HG03064 (cell line): ENCODE data around the gene ZSWIM5.
"Not testable (repeated sequence)": the region's sequence is repeated elsewhere in the genome, so short reads cannot be mapped to it uniquely, and the experiment has no call there.

ENCODE experiments used
- ATAC-seq: cut with Tn5 transposase; IDR thresholded peaks from one replicate; pipeline ENCODE4 v1.9.1; 2021; ENCODE audit warnings: low read depth; ENCODE audit not compliant: unreplicated experiment

ZSWIM5 gene

DNA sequence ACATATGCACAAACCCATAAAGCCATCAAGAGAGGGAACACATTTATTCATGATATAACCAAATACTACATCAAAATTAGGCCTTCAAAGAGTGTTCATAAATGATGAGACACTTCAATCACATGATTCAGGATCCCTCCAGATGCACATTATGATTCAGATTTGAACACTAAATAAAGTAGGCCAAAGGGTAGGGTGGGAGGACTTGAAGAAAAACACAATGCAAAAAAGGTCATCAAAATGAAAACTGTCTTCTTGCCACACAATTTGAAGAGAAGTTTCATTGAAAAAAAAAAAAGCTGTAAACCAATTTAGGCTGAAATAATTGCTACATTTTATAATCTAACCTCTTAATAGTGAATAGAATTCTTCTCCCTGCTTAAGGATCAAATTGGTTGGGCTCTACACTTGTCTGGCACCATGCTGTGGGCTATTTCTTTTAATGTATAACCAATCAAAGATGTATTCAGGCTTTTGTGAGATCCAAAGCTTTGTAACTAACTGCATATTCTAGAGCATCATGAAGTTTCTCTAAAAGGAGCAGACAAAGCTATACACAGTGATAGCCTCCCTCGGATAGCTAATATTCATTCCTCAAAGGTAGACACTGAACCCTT lies 58.1 kb downstream of the ZSWIM5 start:
- no peak for ATAC-seq

GRCh38 chr1:45146833-45147232 lies 59.6 kb downstream of the ZSWIM5 start:
- ATAC-seq = no peak

DNA sequence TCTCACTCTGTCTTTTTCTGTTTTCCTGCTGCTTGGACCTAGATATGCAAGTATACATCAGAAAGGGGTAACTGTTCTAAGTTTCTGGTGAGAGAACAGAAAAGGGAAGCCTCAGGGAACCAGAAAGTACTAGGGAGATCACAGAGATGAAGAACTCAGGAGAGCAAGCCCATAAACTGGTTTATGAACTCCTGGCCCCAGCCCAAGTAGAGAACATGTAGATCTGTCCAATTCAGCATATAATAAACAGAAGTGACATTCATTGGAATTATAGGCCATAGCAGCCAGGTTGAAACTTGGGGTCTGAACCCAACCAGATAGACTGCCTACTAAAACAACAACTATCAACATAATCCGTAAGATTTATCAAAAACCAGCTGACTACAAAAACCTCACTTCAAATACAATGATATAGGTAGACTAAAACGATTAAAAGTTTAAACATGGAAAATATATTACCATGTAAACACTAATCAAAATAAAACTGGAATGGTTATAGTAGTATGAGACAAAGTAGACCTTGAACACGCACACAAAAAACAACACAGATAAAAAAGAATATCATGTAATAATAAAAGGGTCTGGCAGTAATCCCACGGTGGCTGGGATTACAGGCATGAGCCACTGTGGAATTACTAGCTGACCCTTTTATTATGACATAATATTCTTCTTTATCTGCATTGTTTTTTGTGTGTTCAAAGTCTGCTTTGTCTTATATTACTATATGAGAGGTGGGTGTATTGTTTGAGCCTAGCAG lies 65.0 kb downstream of the ZSWIM5 start:
- ATAC-seq = no peak

- no peak for ATAC-seq
Observed at GRCh38 chr1:45136984-45137383, 69.4 kb downstream of the ZSWIM5 start.

DNA sequence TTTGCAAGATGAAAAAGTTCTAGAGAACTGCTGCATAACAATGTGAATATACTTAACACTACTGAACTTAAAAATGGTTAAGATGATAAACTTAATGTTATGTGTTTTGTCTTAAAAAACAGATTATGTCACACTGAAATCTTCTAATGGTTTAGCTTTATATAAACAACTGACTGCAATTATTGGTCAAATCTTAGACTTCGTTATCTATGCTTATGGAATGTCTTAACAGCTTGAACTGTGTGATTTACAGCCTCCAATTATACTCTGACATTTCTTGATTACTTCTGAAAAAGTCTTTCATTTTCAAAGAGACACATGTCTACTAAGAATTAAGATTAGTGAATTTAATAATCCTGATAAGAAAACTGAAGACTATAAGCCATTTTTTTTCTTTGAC lies 71.1 kb downstream of the ZSWIM5 start:
- ATAC-seq = no peak

DNA sequence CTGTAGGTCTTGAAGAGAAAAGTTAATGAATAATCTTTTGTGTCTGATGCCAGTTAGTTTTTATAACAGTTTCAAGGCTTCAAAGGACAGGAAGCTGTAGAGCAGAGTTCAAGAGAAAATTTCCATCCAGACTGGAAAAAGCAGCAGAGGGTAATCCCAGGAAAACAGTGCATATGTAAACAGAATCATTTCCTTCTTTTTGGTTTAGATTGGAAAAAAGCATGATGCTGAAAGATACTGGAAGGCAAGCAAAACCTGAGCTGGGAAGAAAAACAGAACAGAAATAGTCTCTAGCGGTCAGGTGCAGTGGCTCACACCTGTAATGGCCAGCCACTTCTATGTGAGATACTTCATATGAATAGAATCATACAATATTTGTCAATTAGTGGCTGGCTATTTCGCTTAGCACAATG lies 71.9 kb downstream of the ZSWIM5 start:
- ATAC-seq = no peak

DNA sequence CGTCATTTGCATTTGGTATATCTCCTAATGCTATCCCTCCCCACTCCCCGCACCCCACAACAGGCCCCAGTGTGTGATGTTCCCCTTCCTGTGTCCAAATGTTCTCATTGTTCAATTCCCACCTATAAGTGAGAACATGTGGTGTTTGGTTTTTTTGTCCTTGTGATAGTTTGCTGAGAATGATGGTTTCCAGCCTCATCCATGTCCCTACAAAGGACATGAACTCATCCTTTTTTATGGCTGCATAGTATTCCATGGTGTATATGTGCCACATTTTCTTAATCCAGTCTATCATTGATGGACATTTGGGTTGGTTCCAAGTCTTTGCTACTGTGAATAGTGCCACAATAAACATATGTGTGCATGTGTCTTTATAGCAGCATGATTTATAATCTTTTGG lies 73.7 kb downstream of the ZSWIM5 start:
- ATAC-seq = not testable (repeated sequence)

DNA sequence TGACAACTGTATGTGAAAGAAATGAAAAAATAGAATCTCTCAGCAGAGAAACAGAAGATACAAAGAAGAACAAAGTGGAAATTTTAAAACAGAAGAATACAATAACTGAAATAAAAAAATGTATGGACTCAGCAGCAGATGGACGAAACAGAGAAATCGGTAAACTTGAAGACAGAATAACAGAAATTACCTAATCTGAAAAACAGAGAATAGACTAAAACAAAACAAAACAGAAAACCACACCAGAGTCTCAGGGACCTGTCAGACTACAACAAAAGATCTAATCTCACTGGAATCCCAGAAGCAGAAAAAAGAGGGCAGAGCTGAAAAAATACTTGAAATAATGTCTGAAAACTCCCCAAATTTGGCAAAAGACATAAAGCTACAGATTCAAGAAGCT lies 83.0 kb downstream of the ZSWIM5 start:
- no peak for ATAC-seq

DNA sequence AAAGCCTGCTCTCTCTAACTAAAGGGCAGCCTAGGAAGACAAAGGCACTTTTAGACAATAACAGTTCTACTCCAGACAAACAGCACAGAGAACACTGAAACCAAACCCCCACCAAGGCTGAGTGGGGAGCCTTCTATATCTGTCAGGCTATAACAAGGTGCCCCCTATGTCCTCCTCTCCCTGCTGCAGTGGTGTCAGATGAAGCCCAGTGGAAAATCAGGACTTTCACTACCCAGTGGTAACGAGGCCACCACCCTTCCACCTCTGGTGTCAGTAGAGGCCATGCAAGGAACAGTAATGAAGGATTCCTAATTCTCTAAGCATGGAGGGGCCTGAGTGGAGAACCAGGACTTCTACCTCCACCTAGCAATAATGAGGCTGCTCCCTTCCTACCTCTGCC lies 83.7 kb downstream of the ZSWIM5 start:
- ATAC-seq = no peak

GRCh38 chr1:45117766-45118165 lies 88.6 kb downstream of the ZSWIM5 start:
- ATAC-seq = no peak

DNA sequence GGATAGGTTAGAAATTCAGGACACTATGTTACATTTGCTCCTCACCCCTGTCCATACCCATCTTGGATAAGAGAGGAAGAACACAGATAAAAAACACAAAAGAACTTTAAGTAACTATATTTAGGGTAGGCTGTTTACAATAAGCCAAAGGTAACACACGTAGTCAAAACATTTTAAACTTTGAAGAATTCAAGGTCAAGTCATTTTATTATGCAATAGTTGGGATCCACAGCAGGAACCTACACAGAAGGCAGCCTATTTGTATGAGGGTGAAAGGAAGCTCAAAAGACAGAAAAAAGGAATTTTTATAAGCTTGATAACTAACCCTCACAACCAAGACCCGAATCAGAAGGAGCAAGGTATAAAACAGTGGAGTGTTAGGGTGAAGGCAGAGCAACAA lies 89.6 kb downstream of the ZSWIM5 start:
- no peak for ATAC-seq

- no peak for ATAC-seq
Observed at GRCh38 chr1:45116340-45116739, 90.1 kb downstream of the ZSWIM5 start.

- ATAC-seq = not testable (repeated sequence)
Observed at GRCh38 chr1:45115198-45115597, 91.2 kb downstream of the ZSWIM5 start.

- no peak for ATAC-seq
Observed at GRCh38 chr1:45112661-45113060, 93.7 kb downstream of the ZSWIM5 start.

DNA sequence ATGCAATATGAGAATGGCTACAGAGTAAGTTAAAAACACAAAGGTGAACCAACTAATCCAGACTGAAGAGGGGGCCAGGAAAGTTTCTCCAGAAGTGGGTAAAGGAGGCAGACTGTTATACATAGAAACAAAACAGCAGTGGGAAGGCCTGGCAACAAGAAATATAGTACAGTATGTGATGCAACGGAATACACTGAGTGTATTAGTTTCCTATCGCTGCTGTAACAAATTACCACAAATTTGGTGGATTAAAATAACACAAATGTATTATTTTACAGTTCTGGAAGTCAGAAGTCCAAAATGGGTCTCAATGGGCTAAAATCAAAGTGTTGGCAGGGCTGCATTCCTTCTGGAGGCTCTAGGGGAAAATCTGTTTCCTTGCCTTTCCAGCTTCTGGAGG lies 95.2 kb downstream of the ZSWIM5 start:
- no peak for ATAC-seq

- ATAC-seq = no peak
Observed at GRCh38 chr1:45107782-45108181, 98.6 kb downstream of the ZSWIM5 start.

- ATAC-seq = not testable (repeated sequence)
Observed at GRCh38 chr1:45106864-45107263, 99.5 kb downstream of the ZSWIM5 start.

DNA sequence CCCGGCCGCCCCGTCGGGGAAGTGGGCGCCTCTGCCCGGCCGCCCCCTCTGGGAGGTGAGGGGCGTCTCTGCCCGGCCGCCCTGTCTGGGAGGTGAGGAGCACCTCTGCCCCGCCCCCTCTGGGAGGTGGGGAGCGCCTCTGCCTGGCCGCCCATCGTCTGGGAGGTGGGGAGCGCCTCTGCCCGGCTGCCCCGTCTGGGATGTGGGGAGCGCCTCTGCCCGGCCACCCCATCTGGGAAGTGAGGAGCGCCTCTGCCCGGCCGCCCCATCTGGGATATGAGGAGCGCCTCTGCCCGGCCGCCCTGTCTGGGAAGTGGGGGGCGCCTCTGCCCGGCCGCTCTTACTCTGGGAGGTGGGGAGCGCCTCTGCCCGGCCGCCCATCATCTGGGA lies 100.3 kb downstream of the ZSWIM5 start:
- ATAC-seq = not testable (repeated sequence)

GRCh38 chr1:45105486-45106155 lies 100.8 kb downstream of the ZSWIM5 start:
- ATAC-seq = not testable (repeated sequence)

DNA sequence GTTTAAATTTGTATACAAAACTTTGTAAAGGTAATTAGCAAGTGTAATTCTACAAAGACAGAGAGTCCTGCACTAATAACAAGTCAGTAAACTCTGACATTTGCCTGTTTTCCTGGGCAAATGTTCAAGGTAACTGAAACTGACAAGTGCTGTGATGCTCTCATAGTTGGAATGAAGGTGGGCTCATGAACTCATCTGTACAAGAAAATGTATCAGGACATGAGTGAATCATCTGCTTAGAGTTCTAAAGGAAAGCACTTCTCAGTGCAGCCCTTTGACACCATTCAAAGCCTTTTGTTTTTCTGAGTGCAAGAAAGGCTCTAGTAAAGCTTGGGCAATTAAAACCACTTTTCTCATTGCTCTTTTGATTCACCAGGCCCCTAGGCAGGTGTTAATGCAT lies 102.9 kb downstream of the ZSWIM5 start:
- no peak for ATAC-seq

DNA sequence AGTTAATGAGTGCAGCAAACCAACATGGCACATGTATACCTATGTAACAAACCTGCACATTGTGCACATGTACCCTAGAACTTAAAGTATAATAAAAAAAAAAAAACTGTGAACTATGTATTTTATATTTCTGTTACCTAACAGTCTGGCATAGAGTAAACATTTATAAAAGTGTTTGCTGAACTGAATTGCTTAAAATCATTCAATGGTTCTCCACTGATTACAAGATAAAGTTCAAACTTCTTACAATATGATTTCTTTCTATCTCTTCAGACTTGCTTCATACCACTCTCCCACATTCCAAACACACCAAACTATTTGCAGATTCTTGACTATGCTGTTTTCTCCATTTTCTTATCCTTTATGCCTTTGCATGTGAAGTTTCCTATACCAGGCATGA lies 104.5 kb downstream of the ZSWIM5 start:
- no peak for ATAC-seq

DNA sequence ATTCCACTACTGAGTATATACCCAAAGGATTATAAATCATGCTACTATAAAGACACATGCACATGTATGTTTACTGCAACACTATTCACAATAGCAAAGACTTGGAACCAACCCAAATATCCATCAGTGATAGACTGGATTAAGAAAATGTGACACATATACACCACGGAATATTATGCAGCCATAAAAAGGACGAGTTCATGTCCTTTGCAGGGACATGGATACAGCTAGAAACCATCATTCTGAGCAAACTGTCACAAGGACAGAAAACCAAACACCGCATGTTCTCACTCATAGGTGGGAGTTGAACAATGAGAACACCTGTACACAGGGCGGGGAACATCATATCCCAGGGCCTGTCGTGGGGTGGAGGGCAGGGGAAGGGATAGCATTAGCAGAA lies 104.9 kb downstream of the ZSWIM5 start:
- not testable (repeated sequence) for ATAC-seq
